Thyroid gland (tissue), 4 donors: ENCODE data around the gene SNRNP40. TPM values are rescaled to one million over a fixed set of nuclear protein-coding genes. Genes with fewer than 3 reads are reported as not detected.

Source experiments
- DNase-seq, 2 donors: peaks; one replicate each; pipeline ENCODE4 v3.0.0-alpha.2; 2019
- H3K27ac ChIP-seq, 3 donors: fragments of 200-600 bp; sonication (generic); 1 replicate in 2 of 3; 2 replicates in 1 of 3; pipeline ENCODE4 v1.5.1; 2016 to 2019; ENCODE audit warnings: mild to moderate bottlenecking in 1 of 3, moderate library complexity in 1 of 3
- H3K27me3 ChIP-seq: fragments of 200-600 bp; sonication (generic); one replicate; pipeline ENCODE4 v1.5.1; 2019
- H3K36me3 ChIP-seq, 2 donors: fragments of 200-600 bp; sonication (generic); one replicate each; pipeline ENCODE4 v1.5.1; 2016 to 2019
- H3K4me1 ChIP-seq, 2 donors: fragments of 200-600 bp; sonication (generic); one replicate each; pipeline ENCODE4 v1.5.1; 2017 to 2019
- H3K4me3 ChIP-seq, 3 donors: fragments of 200-600 bp; sonication (generic); replicated peaks in 1 of 3; 1 replicate in 2 of 3; 2 replicates in 1 of 3; pipeline ENCODE4 v1.5.1; 2016; ENCODE audit warnings: mild to moderate bottlenecking in 1 of 3
- H3K9me3 ChIP-seq: fragments of 200-600 bp; sonication (generic); one replicate; pipeline ENCODE4 v1.5.1; 2017
- POLR2A ChIP-seq, 2 donors: fragments of 450-650 bp; IDR thresholded peaks; one replicate each; pipeline ENCODE4 v1.6.1; 2017; ENCODE audit warnings: antibody characterized with exemption in 2 of 2, mild to moderate bottlenecking in 2 of 2, moderate library complexity in 1 of 2
- WGBS, 2 donors: methylation state at CpG; one replicate each; pipeline ENCODE4 v1.1.5; 2017; 5-methylcytosine and 5-hydroxymethylcytosine counted together
- intact Hi-C: fragments of 100-400 bp; cut with DNase I; formaldehyde crosslinking; loops from one replicate; pipeline ENCODE4 v1.15.1; 2023
- total RNA-seq, 4 donors: library from RNA; depleted of rRNA; stranded (reverse); fragments of >200 nt; gene quantifications; one replicate each; pipeline ENCODE4 v1.2.3, GENCODE V29; 2016
- TF ChIP-seq, protein P1 (sequence below), 6 experiments: fragments of 200-600 bp in 3 of 6; fragments of 450-650 bp in 3 of 6; sonication (generic) in 3 of 6; IDR thresholded peaks; one replicate each; pipeline ENCODE4 v1.5.1; 2016 to 2019; ENCODE audit warnings: antibody characterized with exemption in 6 of 6, mild to moderate bottlenecking in 2 of 6, inconsistent platforms in 1 of 6, moderate library complexity in 1 of 6

The SNRNP40 gene
- total RNA-seq, 4 donors from 2014 or later = 39.2 to 63.3 (median 58.7) TPM

DNA sequence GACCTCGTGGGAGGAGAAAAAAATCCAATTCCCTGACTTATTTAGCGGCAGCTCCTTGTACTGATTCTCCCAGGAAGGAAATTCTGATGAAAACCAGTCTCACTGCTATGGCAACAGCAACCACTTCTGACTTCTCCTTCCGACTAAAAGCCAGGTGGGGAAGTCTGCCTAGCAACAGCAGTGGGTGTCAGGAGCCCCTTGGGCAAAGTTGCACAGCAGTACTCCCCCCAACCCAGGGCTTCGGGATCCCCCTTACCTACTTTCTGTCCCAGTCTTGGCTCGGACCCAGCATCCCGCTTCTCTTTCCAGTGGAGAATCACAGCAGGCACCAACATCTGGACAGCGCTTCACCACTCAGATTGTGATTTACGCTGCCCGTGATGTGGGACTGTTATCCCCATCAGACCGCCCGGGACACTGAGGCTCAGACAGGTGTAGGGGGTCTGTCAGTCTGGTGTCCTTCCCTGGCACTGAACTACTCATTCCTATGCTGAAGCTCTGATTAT, 81.5 kb downstream of the SNRNP40 start:
- DNase-seq = no peak
- no peaks in the 10 kb centered on the region for H3K27me3 ChIP-seq
- no peaks in the 10 kb centered on the region for H3K9me3 ChIP-seq
- no peak for TF ChIP-seq POLR2A (IDR thresholded peaks at IDR 0.05)
- TF ChIP-seq, protein P1, sequence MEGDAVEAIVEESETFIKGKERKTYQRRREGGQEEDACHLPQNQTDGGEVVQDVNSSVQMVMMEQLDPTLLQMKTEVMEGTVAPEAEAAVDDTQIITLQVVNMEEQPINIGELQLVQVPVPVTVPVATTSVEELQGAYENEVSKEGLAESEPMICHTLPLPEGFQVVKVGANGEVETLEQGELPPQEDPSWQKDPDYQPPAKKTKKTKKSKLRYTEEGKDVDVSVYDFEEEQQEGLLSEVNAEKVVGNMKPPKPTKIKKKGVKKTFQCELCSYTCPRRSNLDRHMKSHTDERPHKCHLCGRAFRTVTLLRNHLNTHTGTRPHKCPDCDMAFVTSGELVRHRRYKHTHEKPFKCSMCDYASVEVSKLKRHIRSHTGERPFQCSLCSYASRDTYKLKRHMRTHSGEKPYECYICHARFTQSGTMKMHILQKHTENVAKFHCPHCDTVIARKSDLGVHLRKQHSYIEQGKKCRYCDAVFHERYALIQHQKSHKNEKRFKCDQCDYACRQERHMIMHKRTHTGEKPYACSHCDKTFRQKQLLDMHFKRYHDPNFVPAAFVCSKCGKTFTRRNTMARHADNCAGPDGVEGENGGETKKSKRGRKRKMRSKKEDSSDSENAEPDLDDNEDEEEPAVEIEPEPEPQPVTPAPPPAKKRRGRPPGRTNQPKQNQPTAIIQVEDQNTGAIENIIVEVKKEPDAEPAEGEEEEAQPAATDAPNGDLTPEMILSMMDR (IDR thresholded peaks at IDR 0.05) = no peak
- 69 to 75% methylated on average over 11 of the region's 11 CpGs for WGBS, 2 donors
- no peak overlapping the region for H3K4me3 ChIP-seq
- H3K27ac ChIP-seq = no peak overlapping the region
- intact Hi-C loops = no loop called here
- no peaks in the 10 kb centered on the region for H3K36me3 ChIP-seq
- peaks cover 4 to 7% of the 10 kb centered on the region in 2 donors for H3K4me1 ChIP-seq

DNA sequence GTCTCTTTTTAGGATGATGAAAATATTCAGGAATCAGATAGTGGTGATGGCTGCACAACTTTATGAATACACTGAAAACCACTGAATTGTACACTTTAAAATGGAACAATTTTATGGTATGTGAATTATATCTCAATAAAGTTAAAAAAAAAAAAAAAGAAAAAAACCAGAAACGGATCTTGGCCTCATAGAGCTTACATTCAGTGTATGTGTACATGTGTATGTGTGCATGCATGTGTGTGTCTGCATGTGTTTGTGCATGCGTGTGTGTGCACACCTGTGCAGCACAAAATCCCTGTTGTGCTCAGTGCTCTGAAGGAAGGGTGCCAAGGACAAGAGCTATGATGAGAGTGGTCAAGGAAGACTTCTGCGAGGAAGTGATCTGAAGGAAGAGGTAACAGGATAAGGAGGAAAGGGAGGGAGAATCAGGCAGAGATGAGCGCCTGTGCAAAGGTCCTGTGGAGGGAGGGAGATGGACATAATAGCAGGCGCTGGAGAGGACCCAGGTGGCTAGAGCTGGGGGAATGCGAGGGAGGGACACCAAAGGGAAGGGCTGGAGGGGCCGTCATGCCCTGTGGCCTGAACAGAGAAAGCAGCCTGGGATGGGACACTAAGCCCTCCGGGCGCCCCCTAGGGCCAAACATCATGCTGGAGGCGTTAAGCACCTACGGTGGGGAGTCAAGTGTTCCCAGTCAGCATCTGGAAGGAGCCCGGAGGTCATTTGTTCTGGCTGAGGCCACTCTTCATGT, 82.1 kb downstream of the SNRNP40 start:
- Histone ChIP-seq H3K36me3 (no peaks in the 10 kb centered on the region), H3K27me3 (no peaks in the 10 kb centered on the region), H3K4me3 (no peak overlapping the region), H3K9me3 (no peaks in the 10 kb centered on the region), H3K27ac (no peak overlapping the region), H3K4me1 (peaks cover 4 to 7% of the 10 kb centered on the region in 2 donors)
- WGBS, 2 donors = 60 to 62% methylated on average over 12 of the region's 12 CpGs
- intact Hi-C loops = no loop called here
- DNase-seq = no peak
- TF ChIP-seq, protein P1 (IDR thresholded peaks at IDR 0.05) = no peak
- TF ChIP-seq POLR2A (IDR thresholded peaks at IDR 0.05) = no peak

Other genes starting within 250 kb of the SNRNP40 start
- gene PUM1, start 231.1 kb downstream of the SNRNP40 start, total RNA-seq = 100 to 1,000 TPM; 118 to 191 (median 132) TPM
- not detected for gene NKAIN1, start 56.9 kb downstream of the SNRNP40 start, total RNA-seq
- gene ZCCHC17, start 244 bp upstream of the SNRNP40 start, total RNA-seq = 10 to 100 TPM; 20.0 to 29.8 (median 23.9) TPM
- 1 to 10 TPM in 3 of 4 donors, not detected in 1; 2.3 to 6.6 (median 5.4) TPM for gene FABP3, start 76.3 kb upstream of the SNRNP40 start, total RNA-seq
- 10 to 100 TPM; 28.9 to 57.7 (median 37.7) TPM for gene SERINC2, start 116.4 kb upstream of the SNRNP40 start, total RNA-seq